Fibroblast of lung (primary cell): ENCODE measurements around the gene KLHL42. TPM values are rescaled to one million over a fixed set of nuclear protein-coding genes. Genes with fewer than 3 reads are reported as not detected.
A peak's percentile ranks its signal among the peaks of the same experiment; 100 is the strongest.

Source experiments
- DNase-seq, 2 donors: peaks; one replicate each; pipeline versions ENCODE4 v3.0.0 to v3.0.0-alpha.2; 2010; ENCODE audit warnings: low read depth in 2 of 2
- H2AFZ ChIP-seq: 2 replicates; pipeline ENCODE4 v1.5.1; 2012; ENCODE audit warnings: low read length, control low read depth, inconsistent platforms
- H3K27ac ChIP-seq: 2 replicates; pipeline ENCODE4 v1.5.1; 2011; ENCODE audit warnings: low read length, control low read depth; ENCODE audit not compliant: insufficient read depth
- H3K27me3 ChIP-seq: 2 replicates; pipeline ENCODE4 v1.5.1; 2011; ENCODE audit warnings: mild to moderate bottlenecking, low read length; ENCODE audit not compliant: control insufficient read depth, insufficient read depth
- H3K36me3 ChIP-seq: 2 replicates; pipeline ENCODE4 v1.5.1; 2011; ENCODE audit warnings: low read length; ENCODE audit not compliant: control insufficient read depth, insufficient read depth
- H3K4me1 ChIP-seq: 2 replicates; pipeline ENCODE4 v1.5.1; 2011; ENCODE audit warnings: low read length; ENCODE audit not compliant: control insufficient read depth, insufficient read depth; ENCODE audit errors: extremely low read depth
- H3K4me2 ChIP-seq: 2 replicates; pipeline ENCODE4 v1.5.1; 2011; ENCODE audit warnings: low read length, control low read depth; ENCODE audit not compliant: insufficient read depth; ENCODE audit errors: extremely low read depth
- H3K4me3 ChIP-seq, 4 experiments: fragments of 200-600 bp in 1 of 4; sonication (generic) in 1 of 4; replicated peaks in 1 of 4; 2 replicates each; pipeline ENCODE4 v1.5.1; 2011 to 2016; ENCODE audit warnings: low read length in 4 of 4, low read depth in 3 of 4, mild to moderate bottlenecking in 3 of 4, control low read depth in 2 of 4, inconsistent platforms in 1 of 4, mixed read lengths in 1 of 4; ENCODE audit not compliant: insufficient read depth in 1 of 4; ENCODE audit errors: control extremely low read depth in 1 of 4
- H3K79me2 ChIP-seq: 2 replicates; pipeline ENCODE4 v1.5.1; 2012; ENCODE audit warnings: mild to moderate bottlenecking, low read length, inconsistent platforms; ENCODE audit not compliant: control insufficient read depth, insufficient read depth
- H3K9ac ChIP-seq: 2 replicates; pipeline ENCODE4 v1.5.1; 2011; ENCODE audit warnings: mild to moderate bottlenecking, low read length, control low read depth; ENCODE audit not compliant: insufficient read depth
- H3K9me3 ChIP-seq: 2 replicates; pipeline ENCODE4 v1.5.1; 2012; ENCODE audit warnings: low read depth, low read length; ENCODE audit not compliant: control insufficient read depth, insufficient read depth
- H4K20me1 ChIP-seq: 2 replicates; pipeline ENCODE4 v1.5.1; 2011; ENCODE audit warnings: low read length; ENCODE audit not compliant: control insufficient read depth, insufficient read depth; ENCODE audit errors: extremely low read depth
- EZH2 ChIP-seq: IDR thresholded peaks from 2 replicates; pipeline ENCODE4 v1.5.1; 2012; ENCODE audit warnings: low read length, control low read depth, mild to moderate bottlenecking; ENCODE audit errors: missing control alignments
- polyA plus RNA-seq, 2 donors: library from polyadenylated mRNA; depleted of rRNA in 1 of 2; stranded (reverse) in 1 of 2; unstranded in 1 of 2; fragments of >200 nt; gene quantifications; 2 replicates each; pipeline ENCODE4 v1.2.1, GENCODE V29; 2011 to 2012; ENCODE audit warnings: missing spikeins in 1 of 2
- total RNA-seq: library from RNA; depleted of rRNA; stranded (reverse); fragments of >200 nt; gene quantifications from 2 replicates; pipeline ENCODE4 v1.2.1, GENCODE V29; 2014
- TF ChIP-seq, protein P1 (sequence below), 2 donors: IDR thresholded peaks in 1 of 2; conservative IDR thresholded peaks in 1 of 2; 1 replicate in 1 of 2; 2 replicates in 1 of 2; pipeline ENCODE4 v1.5.1; 2011 to 2012; ENCODE audit warnings: low read length in 2 of 2, control low read depth in 1 of 2, inconsistent platforms in 1 of 2, low read depth in 1 of 2, mild to moderate bottlenecking in 1 of 2

KLHL42 gene
- total and polyA plus RNA-seq, 2 donors (not counting 1 experiment from before 2014, with no cell fraction given) = 16.6 to 25.3 TPM

DNA sequence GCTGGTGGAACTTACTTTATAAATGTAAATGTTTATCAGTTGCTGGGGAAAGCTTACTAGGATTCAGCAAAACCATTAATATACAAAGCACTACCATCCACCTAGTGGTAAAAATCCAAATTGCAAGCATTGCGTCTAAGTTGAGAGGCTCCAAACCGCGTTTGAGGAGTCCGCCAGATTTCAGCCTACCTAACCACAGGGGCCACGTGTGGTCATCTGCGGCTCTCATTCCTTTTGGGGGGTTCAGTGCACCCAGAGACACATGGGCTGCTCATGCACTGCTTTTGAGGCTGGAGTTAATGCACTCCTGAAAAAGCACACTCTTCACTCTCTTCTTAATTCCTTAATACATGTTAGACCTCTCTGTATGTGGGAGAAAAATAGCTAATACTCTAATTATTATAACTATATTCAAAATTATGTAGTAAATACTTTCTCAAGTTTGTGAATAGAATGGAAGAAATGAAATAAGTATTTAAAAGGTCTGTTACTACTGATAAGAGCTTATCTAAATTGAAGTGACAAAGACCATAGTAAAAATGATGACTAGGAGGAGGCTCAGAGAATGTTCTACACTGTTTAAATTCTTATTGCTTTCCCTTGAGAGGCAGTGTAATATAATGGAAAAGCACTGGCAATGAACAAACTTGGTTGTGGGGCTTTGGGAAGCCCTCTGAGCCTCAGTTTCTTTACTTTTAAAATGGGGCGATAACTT, 41.4 kb downstream of the KLHL42 start:
- Histone ChIP-seq H4K20me1 (no peaks in the 10 kb centered on the region), H3K4me2 (peak overlapping the region; percentile 21), H3K9ac (no peak overlapping the region), H2AFZ (peak overlapping the region; percentile 5), H3K27me3 (no peaks in the 10 kb centered on the region), H3K4me3 (peak overlapping the region in 1 of 4 experiments; percentile 37), H3K9me3 (no peaks in the 10 kb centered on the region), H3K4me1 (no peaks in the 10 kb centered on the region), H3K27ac (peak overlapping the region; percentile 37), H3K36me3 (no peaks in the 10 kb centered on the region), H3K79me2 (no peaks in the 10 kb centered on the region)
- TF ChIP-seq, protein P1, sequence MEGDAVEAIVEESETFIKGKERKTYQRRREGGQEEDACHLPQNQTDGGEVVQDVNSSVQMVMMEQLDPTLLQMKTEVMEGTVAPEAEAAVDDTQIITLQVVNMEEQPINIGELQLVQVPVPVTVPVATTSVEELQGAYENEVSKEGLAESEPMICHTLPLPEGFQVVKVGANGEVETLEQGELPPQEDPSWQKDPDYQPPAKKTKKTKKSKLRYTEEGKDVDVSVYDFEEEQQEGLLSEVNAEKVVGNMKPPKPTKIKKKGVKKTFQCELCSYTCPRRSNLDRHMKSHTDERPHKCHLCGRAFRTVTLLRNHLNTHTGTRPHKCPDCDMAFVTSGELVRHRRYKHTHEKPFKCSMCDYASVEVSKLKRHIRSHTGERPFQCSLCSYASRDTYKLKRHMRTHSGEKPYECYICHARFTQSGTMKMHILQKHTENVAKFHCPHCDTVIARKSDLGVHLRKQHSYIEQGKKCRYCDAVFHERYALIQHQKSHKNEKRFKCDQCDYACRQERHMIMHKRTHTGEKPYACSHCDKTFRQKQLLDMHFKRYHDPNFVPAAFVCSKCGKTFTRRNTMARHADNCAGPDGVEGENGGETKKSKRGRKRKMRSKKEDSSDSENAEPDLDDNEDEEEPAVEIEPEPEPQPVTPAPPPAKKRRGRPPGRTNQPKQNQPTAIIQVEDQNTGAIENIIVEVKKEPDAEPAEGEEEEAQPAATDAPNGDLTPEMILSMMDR (conservative IDR thresholded peaks at IDR 0.05 in 1 of 2, IDR thresholded peaks at IDR 0.05 in 1 of 2; ENCODE audit: low read depth in 1 of 2, low read length in 2 of 2) = peak; percentile 75 to 84
- no peak for TF ChIP-seq EZH2
- DNase-seq = peak; percentile 84 to 86

DNA sequence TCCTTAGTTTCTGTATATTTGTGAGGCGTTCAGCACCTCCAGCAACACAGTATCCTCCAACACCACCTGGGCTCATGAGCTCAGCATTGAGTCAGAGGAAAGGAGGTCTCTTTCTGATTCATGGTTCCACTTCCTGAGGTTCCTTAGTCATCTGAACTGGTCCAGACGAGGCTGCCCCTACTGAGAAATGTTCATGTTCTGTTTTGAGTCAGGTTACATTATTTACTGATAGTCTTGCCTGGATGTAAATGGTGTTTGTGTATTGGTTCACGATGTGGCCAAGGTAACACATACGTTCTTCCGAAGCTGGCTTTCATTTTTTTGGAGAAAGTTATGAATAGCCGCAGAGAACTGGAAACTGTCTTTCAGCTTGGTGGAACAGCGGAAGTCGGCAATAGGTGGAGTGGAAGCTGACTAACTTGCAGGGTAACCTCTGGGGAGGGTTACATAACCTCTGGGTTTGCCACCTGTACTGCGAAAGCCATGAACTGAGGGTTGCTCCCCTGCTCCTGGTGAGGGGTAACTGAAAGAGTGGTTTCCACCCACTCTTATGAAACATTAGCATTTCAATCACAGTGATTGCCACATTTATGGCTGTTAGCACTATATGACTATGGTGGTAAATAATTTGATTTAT, 42.2 kb downstream of the KLHL42 start:
- H3K36me3 ChIP-seq = no peaks in the 10 kb centered on the region
- H3K4me1 ChIP-seq = no peaks in the 10 kb centered on the region
- no peaks in the 10 kb centered on the region for H3K79me2 ChIP-seq
- no peak overlapping the region for H3K9ac ChIP-seq
- DNase-seq = peak; percentile 61 to 94
- H3K4me2 ChIP-seq = peak overlapping the region; percentile 37
- TF ChIP-seq EZH2 = no peak
- H3K9me3 ChIP-seq = no peaks in the 10 kb centered on the region
- H4K20me1 ChIP-seq = no peaks in the 10 kb centered on the region
- no peak overlapping the region for H2AFZ ChIP-seq
- H3K27ac ChIP-seq = no peak overlapping the region
- H3K27me3 ChIP-seq = no peaks in the 10 kb centered on the region
- no peak overlapping the region for H3K4me3 ChIP-seq

DNA sequence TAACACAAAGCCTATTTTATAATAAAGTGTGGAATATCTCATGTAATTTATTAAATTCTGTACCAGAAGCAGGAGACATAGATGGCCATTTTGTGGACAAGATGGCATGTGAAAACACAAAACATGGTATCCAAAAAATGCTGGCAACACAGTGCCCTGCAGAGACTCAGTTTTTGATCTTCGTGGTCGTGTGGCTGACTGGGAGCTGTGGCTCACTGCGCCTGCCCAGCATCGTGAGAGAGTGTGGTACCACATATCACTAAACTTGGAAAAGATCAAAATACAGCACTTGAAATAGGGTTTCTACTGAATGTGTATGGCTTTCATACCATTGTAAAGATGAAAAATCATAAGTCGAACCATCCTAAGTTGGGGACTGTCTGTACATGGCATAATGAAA, 43.0 kb downstream of the KLHL42 start:
- no peak overlapping the region for H3K4me3 ChIP-seq
- no peaks in the 10 kb centered on the region for H4K20me1 ChIP-seq
- no peak overlapping the region for H3K4me2 ChIP-seq
- DNase-seq = no peak
- no peaks in the 10 kb centered on the region for H3K27me3 ChIP-seq
- H3K79me2 ChIP-seq = no peaks in the 10 kb centered on the region
- no peak overlapping the region for H3K9ac ChIP-seq
- H3K27ac ChIP-seq = no peak overlapping the region
- no peaks in the 10 kb centered on the region for H3K4me1 ChIP-seq
- H3K9me3 ChIP-seq = no peaks in the 10 kb centered on the region
- no peak overlapping the region for H2AFZ ChIP-seq
- H3K36me3 ChIP-seq = no peaks in the 10 kb centered on the region
- TF ChIP-seq EZH2 = no peak
- TF ChIP-seq, protein P1 (conservative IDR thresholded peaks at IDR 0.05 in 1 of 2, IDR thresholded peaks at IDR 0.05 in 1 of 2; ENCODE audit: low read depth in 1 of 2, low read length in 2 of 2) = no peak
